HL-60 (cell line): ENCODE measurements around the gene OR6V1.

Experiments used
- DNase-seq, 2 experiments: peaks; one replicate each; pipeline ENCODE4 v3.0.0-alpha.2; 2010 to 2020; ENCODE audit warnings: low read depth in 1 of 2, low spot score in 1 of 2
- H3K27ac ChIP-seq: fragments of 250-450 bp; sonication (Bioruptor Pico); replicated peaks from 2 replicates; pipeline ENCODE4 v1.5.1; 2020; ENCODE audit warnings: mild to moderate bottlenecking, moderate library complexity
- H3K27me3 ChIP-seq: fragments of 250-450 bp; sonication (Bioruptor Pico); 2 replicates; pipeline ENCODE4 v1.5.1; 2021; ENCODE audit warnings: mild to moderate bottlenecking, moderate library complexity; ENCODE audit not compliant: insufficient read depth, poor library complexity, severe bottlenecking
- H3K4me3 ChIP-seq: replicated peaks from 2 replicates; pipeline ENCODE4 v1.5.1; 2011; ENCODE audit warnings: mild to moderate bottlenecking, control low read depth, low read length; ENCODE audit not compliant: insufficient read depth
- GABPA ChIP-seq: IDR thresholded peaks from 2 replicates; pipeline ENCODE4 v1.6.1; 2012; ENCODE audit warnings: low read depth
- POLR2AphosphoS5 ChIP-seq: IDR thresholded peaks from 2 replicates; pipeline ENCODE4 v1.6.1; 2012; ENCODE audit warnings: low read depth
- SPI1 ChIP-seq: IDR thresholded peaks from 2 replicates; pipeline ENCODE4 v1.6.1; 2012; ENCODE audit warnings: low read depth, mild to moderate bottlenecking, borderline replicate concordance
- TF ChIP-seq, protein P1 (sequence below): IDR thresholded peaks from one replicate; pipeline ENCODE4 v1.5.1; 2011; ENCODE audit warnings: low read length, control low read depth, inconsistent platforms; ENCODE audit not compliant: insufficient read depth
- TF ChIP-seq, protein P2 (sequence below): IDR thresholded peaks from 2 replicates; pipeline ENCODE4 v1.6.1; 2012; ENCODE audit warnings: low read depth; ENCODE audit not compliant: insufficient replicate concordance

The OR6V1 gene

DNA sequence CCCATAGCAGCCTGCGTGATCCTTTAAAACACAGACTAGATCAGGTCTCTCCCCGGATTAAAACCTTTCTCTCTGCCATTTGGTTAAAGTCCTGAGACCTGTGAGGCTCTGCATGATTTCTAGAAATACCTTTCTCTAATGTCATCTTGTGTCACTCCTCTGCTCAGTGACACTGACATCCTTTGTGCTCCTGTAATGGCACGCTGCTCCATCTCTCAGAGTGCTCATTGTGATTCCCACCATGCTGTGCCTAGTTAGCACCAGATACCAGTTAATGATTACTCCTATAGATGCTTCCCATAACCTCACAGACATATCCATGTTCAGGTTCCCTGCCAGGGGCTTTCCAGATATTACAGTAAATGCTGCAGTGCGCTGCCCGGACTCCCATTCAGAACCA is 13.5 kb upstream of the OR6V1 start:
- DNase-seq, result no peak
- no peaks in the 10 kb centered on the region for H3K27me3 ChIP-seq
- no peak overlapping the region for H3K4me3 ChIP-seq
- H3K27ac ChIP-seq, result no peak overlapping the region
- TF ChIP-seq GABPA, result no peak
- no peak for TF ChIP-seq SPI1
- TF ChIP-seq, protein P1, sequence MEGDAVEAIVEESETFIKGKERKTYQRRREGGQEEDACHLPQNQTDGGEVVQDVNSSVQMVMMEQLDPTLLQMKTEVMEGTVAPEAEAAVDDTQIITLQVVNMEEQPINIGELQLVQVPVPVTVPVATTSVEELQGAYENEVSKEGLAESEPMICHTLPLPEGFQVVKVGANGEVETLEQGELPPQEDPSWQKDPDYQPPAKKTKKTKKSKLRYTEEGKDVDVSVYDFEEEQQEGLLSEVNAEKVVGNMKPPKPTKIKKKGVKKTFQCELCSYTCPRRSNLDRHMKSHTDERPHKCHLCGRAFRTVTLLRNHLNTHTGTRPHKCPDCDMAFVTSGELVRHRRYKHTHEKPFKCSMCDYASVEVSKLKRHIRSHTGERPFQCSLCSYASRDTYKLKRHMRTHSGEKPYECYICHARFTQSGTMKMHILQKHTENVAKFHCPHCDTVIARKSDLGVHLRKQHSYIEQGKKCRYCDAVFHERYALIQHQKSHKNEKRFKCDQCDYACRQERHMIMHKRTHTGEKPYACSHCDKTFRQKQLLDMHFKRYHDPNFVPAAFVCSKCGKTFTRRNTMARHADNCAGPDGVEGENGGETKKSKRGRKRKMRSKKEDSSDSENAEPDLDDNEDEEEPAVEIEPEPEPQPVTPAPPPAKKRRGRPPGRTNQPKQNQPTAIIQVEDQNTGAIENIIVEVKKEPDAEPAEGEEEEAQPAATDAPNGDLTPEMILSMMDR, result no peak
- no peak for TF ChIP-seq POLR2AphosphoS5
- TF ChIP-seq, protein P2, sequence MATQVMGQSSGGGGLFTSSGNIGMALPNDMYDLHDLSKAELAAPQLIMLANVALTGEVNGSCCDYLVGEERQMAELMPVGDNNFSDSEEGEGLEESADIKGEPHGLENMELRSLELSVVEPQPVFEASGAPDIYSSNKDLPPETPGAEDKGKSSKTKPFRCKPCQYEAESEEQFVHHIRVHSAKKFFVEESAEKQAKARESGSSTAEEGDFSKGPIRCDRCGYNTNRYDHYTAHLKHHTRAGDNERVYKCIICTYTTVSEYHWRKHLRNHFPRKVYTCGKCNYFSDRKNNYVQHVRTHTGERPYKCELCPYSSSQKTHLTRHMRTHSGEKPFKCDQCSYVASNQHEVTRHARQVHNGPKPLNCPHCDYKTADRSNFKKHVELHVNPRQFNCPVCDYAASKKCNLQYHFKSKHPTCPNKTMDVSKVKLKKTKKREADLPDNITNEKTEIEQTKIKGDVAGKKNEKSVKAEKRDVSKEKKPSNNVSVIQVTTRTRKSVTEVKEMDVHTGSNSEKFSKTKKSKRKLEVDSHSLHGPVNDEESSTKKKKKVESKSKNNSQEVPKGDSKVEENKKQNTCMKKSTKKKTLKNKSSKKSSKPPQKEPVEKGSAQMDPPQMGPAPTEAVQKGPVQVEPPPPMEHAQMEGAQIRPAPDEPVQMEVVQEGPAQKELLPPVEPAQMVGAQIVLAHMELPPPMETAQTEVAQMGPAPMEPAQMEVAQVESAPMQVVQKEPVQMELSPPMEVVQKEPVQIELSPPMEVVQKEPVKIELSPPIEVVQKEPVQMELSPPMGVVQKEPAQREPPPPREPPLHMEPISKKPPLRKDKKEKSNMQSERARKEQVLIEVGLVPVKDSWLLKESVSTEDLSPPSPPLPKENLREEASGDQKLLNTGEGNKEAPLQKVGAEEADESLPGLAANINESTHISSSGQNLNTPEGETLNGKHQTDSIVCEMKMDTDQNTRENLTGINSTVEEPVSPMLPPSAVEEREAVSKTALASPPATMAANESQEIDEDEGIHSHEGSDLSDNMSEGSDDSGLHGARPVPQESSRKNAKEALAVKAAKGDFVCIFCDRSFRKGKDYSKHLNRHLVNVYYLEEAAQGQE, result no peak

DNA sequence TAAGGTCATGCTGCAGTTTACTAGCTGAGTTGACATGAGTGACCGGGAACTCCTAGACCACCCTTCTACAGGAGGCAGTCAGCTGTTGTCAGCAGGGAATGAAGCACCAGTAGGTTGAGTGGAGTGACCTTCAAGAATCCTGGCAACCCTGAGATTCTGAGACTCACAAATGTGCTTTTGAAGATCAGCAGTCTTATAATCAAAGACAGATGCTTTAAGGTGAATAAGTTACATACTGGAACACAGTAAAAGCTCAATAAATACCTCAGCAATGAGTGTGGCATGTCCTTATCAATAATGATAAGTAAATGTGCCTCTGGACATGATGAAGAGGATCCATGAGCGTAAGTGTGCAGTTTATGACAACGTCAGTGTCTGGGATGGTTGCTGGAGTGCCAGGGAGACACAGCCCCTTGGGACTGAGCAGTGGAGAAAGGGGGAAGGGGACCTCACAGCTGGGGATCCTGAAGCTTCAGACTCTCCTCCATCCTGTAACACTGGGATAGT is 11.9 kb upstream of the OR6V1 start:
- Histone ChIP-seq H3K27ac (no peak overlapping the region), H3K4me3 (no peak overlapping the region), H3K27me3 (no peaks in the 10 kb centered on the region)
- TF ChIP-seq, protein P2, result no peak
- TF ChIP-seq SPI1, result no peak
- TF ChIP-seq, protein P1, result no peak
- no peak for TF ChIP-seq GABPA
- no peak for TF ChIP-seq POLR2AphosphoS5
- no peak for DNase-seq

DNA sequence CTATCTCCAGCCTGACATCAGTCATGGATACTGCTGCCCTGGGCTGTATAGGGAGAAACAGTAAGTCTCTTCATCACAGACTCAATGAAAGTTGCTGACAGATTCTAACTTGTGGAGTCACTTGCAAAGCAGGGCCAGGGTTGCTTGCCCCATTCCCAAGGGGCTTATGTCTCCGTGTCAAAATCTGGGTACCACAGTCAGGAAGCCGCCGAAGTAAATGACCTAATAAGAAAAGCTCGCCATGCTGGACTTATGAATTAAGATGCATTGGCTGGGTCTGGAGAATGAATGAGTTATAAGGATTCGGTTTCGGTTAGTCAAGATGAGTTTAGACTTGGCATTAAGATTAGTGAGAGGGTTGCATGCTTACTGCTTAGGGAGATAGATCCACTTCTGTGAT is 10.8 kb upstream of the OR6V1 start:
- DNase-seq, result no peak
- H3K4me3 ChIP-seq, result no peak overlapping the region
- TF ChIP-seq, protein P2, result no peak
- TF ChIP-seq SPI1 (no peak), POLR2AphosphoS5 (no peak), GABPA (no peak)
- H3K27me3 ChIP-seq, result no peaks in the 10 kb centered on the region
- no peak overlapping the region for H3K27ac ChIP-seq
